ENCODE data around the gene CEACAM5.
"Not testable (repeated sequence)": the region's sequence is repeated elsewhere in the genome, so short reads cannot be mapped to it uniquely, and the experiment has no call there.

CEACAM5 gene

GRCh38 chr19:41706741-41707501 lies 1.5 kb upstream of the CEACAM5 start:
- DNase-seq (ENCODE audit: low read depth), result no peak
- H3K4me3 ChIP-seq (ENCODE audit: low read depth, low read length), result no peak overlapping the region

GRCh38 chr19:41707502-41707812 lies 969 bp upstream of the CEACAM5 start:
- DNase-seq (ENCODE audit: low read depth), result no peak
- no peak overlapping the region for H3K4me3 ChIP-seq (ENCODE audit: low read depth, low read length)
- TF ChIP-seq CTCF (IDR thresholded peaks at IDR 0.05; ENCODE audit: control insufficient read depth, extremely low read depth, insufficient read depth), result no peak

More at GRCh38 chr19:41706741-41707501, 1.5 kb upstream of the CEACAM5 start:
- peak; percentile 55 for TF ChIP-seq CTCF (IDR thresholded peaks at IDR 0.05; ENCODE audit: control insufficient read depth, extremely low read depth, insufficient read depth)

GRCh38 chr19:41707871-41708371 lies 505 bp upstream of the CEACAM5 start:
- H3K4me3 ChIP-seq (ENCODE audit: low read depth, low read length), result no peak overlapping the region
- no peak for TF ChIP-seq CTCF (IDR thresholded peaks at IDR 0.05; ENCODE audit: control insufficient read depth, extremely low read depth, insufficient read depth)
- DNase-seq (ENCODE audit: low read depth), result no peak

- not testable (repeated sequence) for H3K4me3 ChIP-seq (ENCODE audit: low read depth, low read length); DNase-seq (ENCODE audit: low read depth)
These were observed 1.1 kb downstream of the CEACAM5 start for GRCh38 chr19:41709516-41709915.

- TF ChIP-seq CTCF (IDR thresholded peaks at IDR 0.05; ENCODE audit: control insufficient read depth, extremely low read depth, insufficient read depth), result no peak
- H3K4me3 ChIP-seq (ENCODE audit: low read depth, low read length), result no peak overlapping the region
- no peak for DNase-seq (ENCODE audit: low read depth)
These were observed 1.7 kb downstream of the CEACAM5 start for GRCh38 chr19:41709951-41710645.

GRCh38 chr19:41711376-41712261 lies 3.2 kb downstream of the CEACAM5 start:
- DNase-seq (ENCODE audit: low read depth), result peak; percentile 50
- H3K4me3 ChIP-seq (ENCODE audit: low read depth, low read length), result no peak overlapping the region
- TF ChIP-seq CTCF (IDR thresholded peaks at IDR 0.05; ENCODE audit: control insufficient read depth, extremely low read depth, insufficient read depth), result no peak

GRCh38 chr19:41714598-41714997 lies 6.2 kb downstream of the CEACAM5 start:
- TF ChIP-seq CTCF (IDR thresholded peaks at IDR 0.05; ENCODE audit: control insufficient read depth, extremely low read depth, insufficient read depth), result no peak
- DNase-seq (ENCODE audit: low read depth), result no peak
- H3K4me3 ChIP-seq (ENCODE audit: low read depth, low read length), result no peak overlapping the region

Measured in LNCaP clone FGC (cell line).